KG1 (cell line): ENCODE results near the gene ARHGEF9.
"Not testable (repeated sequence)": the region's sequence is repeated elsewhere in the genome, so short reads cannot be mapped to it uniquely, and the experiment has no call there.

Experiments
- DNase-seq: peaks from one replicate; lab custom pipeline; 2025; lab: John Stamatoyannopoulos, UW

Gene ARHGEF9

GRCh38 chrX:63784902-63785707, at the start of gene ARHGEF9:
TSS of gene ARHGEF9 (minus strand) at chrX:63785214. CDS start at chrX:63785145, 69 bp downstream.
- DNase-seq: no peak

- not testable (repeated sequence) for DNase-seq
Observed at GRCh38 chrX:63825446-63825845, 40.4 kb upstream of the ARHGEF9 start.

GRCh38 chrX:63818156-63818555, 33.1 kb upstream of the ARHGEF9 start:
- no peak for DNase-seq

- no peak for DNase-seq
Observed at GRCh38 chrX:63817696-63818095, 32.7 kb upstream of the ARHGEF9 start.

DNA sequence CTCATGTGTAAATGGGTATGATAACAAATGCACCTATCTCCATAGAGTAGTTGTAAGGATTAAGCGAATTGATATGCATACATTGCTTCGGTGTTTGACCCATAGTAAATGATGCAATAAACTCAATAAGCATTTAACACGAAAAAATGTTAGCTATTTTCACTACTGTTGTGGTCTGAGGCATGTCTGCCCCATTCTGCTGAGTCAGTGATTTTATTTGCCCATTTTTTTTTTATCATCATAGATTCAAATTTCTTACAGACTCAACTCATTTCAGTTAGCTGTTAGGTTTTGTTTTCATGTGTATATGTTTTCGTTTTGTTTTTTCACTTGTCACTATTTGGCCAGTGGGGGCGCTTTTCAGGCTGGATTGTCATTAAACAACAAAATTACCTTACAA, 27.8 kb upstream of the ARHGEF9 start:
- no peak for DNase-seq

- no peak for DNase-seq
Observed at GRCh38 chrX:63810746-63811145, 25.7 kb upstream of the ARHGEF9 start.

GRCh38 chrX:63809173-63809572, 24.2 kb upstream of the ARHGEF9 start:
- DNase-seq: no peak

GRCh38 chrX:63795406-63795805, 10.4 kb upstream of the ARHGEF9 start:
- DNase-seq: not testable (repeated sequence)

GRCh38 chrX:63785708-63786040, 660 bp upstream of the ARHGEF9 start:
- DNase-seq: no peak

GRCh38 chrX:63784346-63784901, 590 bp downstream of the ARHGEF9 start:
- no peak for DNase-seq

DNA sequence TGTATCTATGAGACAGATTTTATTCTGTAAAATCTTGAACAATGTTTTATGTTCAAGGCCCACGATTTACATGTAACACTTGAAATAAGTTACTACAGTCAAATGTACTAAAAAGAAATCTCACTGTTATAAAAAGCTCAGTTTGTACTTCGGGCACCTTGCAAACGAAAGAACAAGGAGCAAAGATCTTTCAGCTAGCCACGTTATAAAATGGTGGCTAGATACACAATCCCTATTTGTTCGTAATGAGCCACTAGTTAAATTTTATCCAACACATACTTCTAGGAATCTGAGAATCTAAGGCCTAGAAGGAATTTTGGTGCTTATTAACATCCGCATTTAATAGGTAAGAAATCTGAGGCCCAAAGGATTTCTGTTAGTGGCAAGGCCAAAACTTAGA, 2.5 kb downstream of the ARHGEF9 start:
- DNase-seq: no peak

DNA sequence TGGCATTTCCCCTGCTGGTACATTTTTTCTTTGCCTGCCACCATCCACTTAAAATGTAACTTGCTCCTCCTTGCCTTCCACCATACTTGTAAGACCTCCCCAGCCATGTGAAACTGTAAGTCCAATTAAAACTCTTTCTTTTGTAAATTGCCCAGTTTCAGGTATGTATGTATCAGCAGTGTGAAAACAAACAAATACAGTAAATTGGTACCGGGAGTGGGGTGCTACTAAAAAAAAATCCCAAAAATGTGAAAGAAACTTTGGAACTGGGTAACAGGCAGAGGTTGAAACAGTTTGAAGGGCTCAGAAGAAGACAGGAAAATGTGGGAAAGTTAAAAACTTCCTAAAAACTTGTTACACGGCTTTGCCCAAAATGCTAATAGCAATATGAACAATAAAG, 16.3 kb downstream of the ARHGEF9 start:
- no peak for DNase-seq

DNA sequence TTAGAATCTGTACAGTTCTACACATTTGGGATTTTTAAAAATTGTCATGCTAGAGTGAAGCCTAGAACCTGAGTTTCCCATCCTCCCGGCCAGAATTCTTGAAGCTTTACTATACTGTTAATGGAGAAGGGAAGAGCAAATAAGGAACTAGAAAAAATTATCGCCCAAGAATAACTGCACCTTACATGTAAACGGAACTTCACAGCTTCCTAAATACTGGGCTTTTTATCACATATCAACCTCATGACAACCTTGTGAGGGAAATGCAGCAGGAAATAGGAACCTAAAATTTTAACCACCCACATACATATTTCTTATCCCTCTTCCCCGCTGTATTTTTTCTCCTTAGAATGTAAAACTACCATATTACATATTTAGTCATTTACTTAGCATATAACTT, 19.3 kb downstream of the ARHGEF9 start:
- no peak for DNase-seq

DNA sequence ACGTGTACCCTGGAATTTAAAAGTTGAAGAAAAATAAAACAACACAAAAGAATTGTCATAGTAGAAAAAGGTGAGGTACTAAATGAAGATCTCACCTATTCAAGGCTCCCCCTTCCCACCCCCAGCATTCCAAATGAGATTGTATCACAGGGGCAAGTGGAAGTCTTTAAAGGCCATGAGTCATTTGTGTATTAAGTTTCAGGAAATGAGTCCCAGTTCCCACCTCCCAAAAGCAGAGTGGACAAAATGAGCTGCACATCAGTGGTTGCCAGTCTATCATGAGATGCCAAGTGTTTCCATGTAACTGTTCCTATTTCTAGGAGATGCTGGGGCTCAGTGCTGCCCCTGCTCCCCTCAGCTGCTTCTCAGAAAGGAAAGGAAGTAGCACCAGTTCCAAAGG, 20.1 kb downstream of the ARHGEF9 start:
- DNase-seq: no peak

- no peak for DNase-seq
Observed at GRCh38 chrX:63761639-63762038, 23.4 kb downstream of the ARHGEF9 start.

DNA sequence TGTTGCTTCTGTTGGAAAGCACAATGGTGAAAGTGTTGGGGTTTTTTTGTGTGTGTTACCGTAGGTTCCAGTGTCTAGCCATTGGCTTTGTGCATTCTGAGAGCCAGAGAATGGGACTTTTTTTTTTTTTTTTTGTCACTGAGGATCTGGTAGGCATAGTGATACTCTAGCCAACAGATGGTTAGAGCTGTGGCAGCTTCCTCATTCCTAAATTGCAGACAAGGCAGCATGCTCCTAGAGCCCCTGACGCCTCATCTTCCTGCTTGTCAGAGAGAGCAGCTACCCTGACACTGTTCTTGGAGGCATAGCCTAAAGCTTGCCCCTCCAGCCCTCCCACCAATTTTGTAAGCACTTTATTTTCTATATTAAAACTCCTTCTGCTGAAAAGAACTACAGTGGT, 27.0 kb downstream of the ARHGEF9 start:
- no peak for DNase-seq

- DNase-seq: no peak
Observed at GRCh38 chrX:63755892-63756291, 29.1 kb downstream of the ARHGEF9 start.

GRCh38 chrX:63754860-63755579, 30.0 kb downstream of the ARHGEF9 start:
- peak; percentile 51 for DNase-seq

DNA sequence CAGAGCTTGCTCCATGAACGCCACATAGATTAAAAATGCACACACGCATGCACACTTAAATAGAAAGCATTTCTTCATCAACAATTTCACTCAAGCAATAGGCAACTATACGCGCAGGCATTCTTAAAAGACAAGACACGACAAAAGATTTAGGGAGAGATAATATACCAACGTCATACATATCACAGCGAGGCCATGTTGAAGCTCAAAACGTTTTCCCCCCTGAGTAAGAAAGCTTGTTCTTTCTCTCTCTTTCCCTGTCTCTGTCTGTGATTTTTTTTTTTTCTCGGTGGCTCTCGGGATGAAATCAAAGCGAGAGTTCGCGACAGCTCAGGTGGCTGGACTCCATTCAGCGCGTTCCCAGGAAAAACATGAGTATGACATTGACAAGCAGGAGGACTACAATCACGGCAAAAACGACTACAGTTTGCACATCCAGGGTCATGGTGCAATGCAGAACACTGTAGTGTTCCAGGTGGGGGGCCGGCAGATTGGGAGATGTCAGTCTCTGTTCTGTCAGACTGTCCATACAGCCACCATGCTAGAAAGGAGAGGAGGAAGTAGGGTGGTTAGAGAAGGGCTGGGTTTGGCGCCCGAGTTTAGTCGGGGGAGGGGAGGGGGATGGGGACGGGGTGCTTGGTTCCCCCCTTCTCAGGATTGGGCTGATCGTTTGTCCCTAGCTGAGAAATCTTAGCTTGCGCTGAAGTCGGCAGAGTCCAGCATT, 30.7 kb downstream of the ARHGEF9 start:
- no peak for DNase-seq

DNA sequence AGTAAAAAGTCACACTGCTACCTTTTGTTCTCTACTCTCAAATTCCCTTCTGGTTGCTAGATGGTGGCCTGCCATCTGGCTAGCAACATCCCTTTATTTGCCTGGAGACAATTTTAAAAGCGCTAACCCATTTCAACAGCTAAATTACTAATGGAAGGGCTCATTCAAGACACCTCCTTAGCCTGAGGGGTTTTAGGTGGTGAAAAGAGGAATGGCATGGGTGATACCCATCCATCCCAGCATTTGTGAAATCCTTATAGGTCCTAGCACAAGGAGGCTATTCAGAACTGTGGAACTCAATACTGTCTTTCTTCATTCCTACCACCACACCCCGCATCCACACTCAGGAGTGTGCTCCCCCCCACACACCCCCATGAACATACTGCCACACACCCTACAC, 33.5 kb downstream of the ARHGEF9 start:
- no peak for DNase-seq

- no peak for DNase-seq
Observed at GRCh38 chrX:63750811-63751210, 34.2 kb downstream of the ARHGEF9 start.

GRCh38 chrX:63747331-63747730, 37.7 kb downstream of the ARHGEF9 start:
- no peak for DNase-seq

- no peak for DNase-seq
Observed at GRCh38 chrX:63746715-63747114, 38.3 kb downstream of the ARHGEF9 start.
